ENCODE data around the gene LCK. TPM values are rescaled to one million over a fixed set of nuclear protein-coding genes. Genes with fewer than 3 reads are reported as not detected.
"Not testable (repeated sequence)": the region's sequence is repeated elsewhere in the genome, so short reads cannot be mapped to it uniquely, and the experiment has no call there.

The LCK gene
- total and polyA plus RNA-seq, 10 of the 15 experiments (the other 5 are each of a cell fraction or from before 2014, with no cell fraction given) = 31.5 to 173 (median 119) TPM

GRCh38 chr1:32275424-32275823 lies 24.4 kb downstream of the LCK start (continued):
- TF ChIP-seq CUX1 (IDR thresholded peaks at IDR 0.05; ENCODE audit: insufficient replicate concordance, low read depth, low read length) (no peak), RAD21 (IDR thresholded peaks at IDR 0.05; ENCODE audit: insufficient read depth, low read depth, low read length) (no peak)

- WGBS (ENCODE audit: insufficient coverage, insufficient replicate concordance, low lambda C conversion rate, missing lambda C conversion rate) = 90% methylated on average over 30 of the region's 30 CpGs
- Histone ChIP-seq H3K4me1 (ENCODE audit: control insufficient read depth, insufficient read depth, low read length) (peaks cover 7% of the 10 kb centered on the region), H3K36me3 (ENCODE audit: control insufficient read depth in 2 of 2, insufficient read depth in 2 of 2, low read length in 1 of 2) (peaks cover 1 to 11% of the 10 kb centered on the region in 2 experiments), H3K4me2 (ENCODE audit: control insufficient read depth, insufficient read depth) (no peak overlapping the region), H2AFZ (ENCODE audit: control insufficient read depth, low read depth, low read length) (no peak overlapping the region), H3K9ac (ENCODE audit: control insufficient read depth, insufficient read depth, low read length) (no peak overlapping the region), H3K27me3 (replicated peaks in 1 of 2; ENCODE audit: control insufficient read depth in 2 of 2, insufficient read depth in 2 of 2, low read length in 1 of 2) (no peaks in the 10 kb centered on the region), H3K27ac (ENCODE audit: control insufficient read depth, insufficient read depth) (no peak overlapping the region), H3K9me3 (replicated peaks; ENCODE audit: control insufficient read depth, insufficient read depth, low read length) (no peaks in the 10 kb centered on the region), H4K20me1 (ENCODE audit: control insufficient read depth, insufficient read depth) (no peaks in the 10 kb centered on the region), H3K4me3 (no peak overlapping the region), H3K79me2 (ENCODE audit: control insufficient read depth, insufficient read depth, low read length) (no peaks in the 10 kb centered on the region; the same call in none of the 2 replicates)
- TF ChIP-seq POLR2A (IDR thresholded peaks at IDR 0.05; ENCODE audit: low read depth, low read length) (peak; percentile 16; the same call in 1 of the 2 replicates), TCF3 (IDR thresholded peaks at IDR 0.05; ENCODE audit: borderline replicate concordance, insufficient read depth, low read depth, low read length) (no peak)
- ChIA-PET SMC1A (ENCODE audit: uncharacterized antibody, unreplicated experiment) (no interaction called here), POLR2A (interaction anchor here (0.6 kb wide), 1 partner anchor 562 kb away, joined by 5 read pairs; no protein-coding TSS in a partner anchor), CTCF (no interaction called here), RAD21 (ENCODE audit: unreplicated experiment) (no interaction called here)
- intact Hi-C loops (cut with micrococcal nuclease; ENCODE audit: unreplicated experiment) = no loop called here
- no TSS peak for BruUV-seq (replicated peaks)
- ATAC-seq (no peak), DNase-seq (ENCODE audit: low read depth, low spot score) (no peak), FAIRE-seq (no peak)
- in situ Hi-C loops (cut with MboI) = no loop called here
Measured at GRCh38 chr1:32276032-32276782, 25.1 kb downstream of the LCK start.

- DNase-seq (ENCODE audit: low read depth, low spot score); H3K27me3 ChIP-seq (replicated peaks in 1 of 2; ENCODE audit: control insufficient read depth in 2 of 2, insufficient read depth in 2 of 2, low read length in 1 of 2); H2AFZ ChIP-seq (ENCODE audit: control insufficient read depth, low read depth, low read length); in situ Hi-C loops (cut with MboI); H3K4me1 ChIP-seq (ENCODE audit: control insufficient read depth, insufficient read depth, low read length); RAD21 ChIA-PET (ENCODE audit: unreplicated experiment); BruUV-seq (replicated peaks); ATAC-seq; H3K36me3 ChIP-seq (ENCODE audit: control insufficient read depth in 2 of 2, insufficient read depth in 2 of 2, low read length in 1 of 2); H3K4me3 ChIP-seq; H3K9ac ChIP-seq (ENCODE audit: control insufficient read depth, insufficient read depth, low read length); H4K20me1 ChIP-seq (ENCODE audit: control insufficient read depth, insufficient read depth); POLR2A ChIA-PET; H3K27ac ChIP-seq (ENCODE audit: control insufficient read depth, insufficient read depth); intact Hi-C loops (cut with micrococcal nuclease; ENCODE audit: unreplicated experiment); H3K4me2 ChIP-seq (ENCODE audit: control insufficient read depth, insufficient read depth); H3K9me3 ChIP-seq (replicated peaks; ENCODE audit: control insufficient read depth, insufficient read depth, low read length); CTCF ChIA-PET; FAIRE-seq; H3K79me2 ChIP-seq (ENCODE audit: control insufficient read depth, insufficient read depth, low read length): not testable (repeated sequence)
- 92% methylated on average over 8 of the region's 8 CpGs for WGBS (ENCODE audit: insufficient coverage, insufficient replicate concordance, low lambda C conversion rate, missing lambda C conversion rate)
- SMC1A ChIA-PET (ENCODE audit: uncharacterized antibody, unreplicated experiment) = interaction anchor here (1.3 kb wide), 1 partner anchor 36 kb away, joined by 4 read pairs; no protein-coding TSS in a partner anchor
Measured at GRCh38 chr1:32284777-32285176, 33.7 kb downstream of the LCK start.
